Muscle of back (tissue), 11 donors: Measurements from ENCODE around the gene CCSER1. TPM values are rescaled to one million over a fixed set of nuclear protein-coding genes. Genes with fewer than 3 reads are reported as not detected.
"Not testable (repeated sequence)": the region's sequence is repeated elsewhere in the genome, so short reads cannot be mapped to it uniquely, and the experiment has no call there.

Experiments
- DNase-seq, 3 donors: peaks; one replicate each; pipeline versions ENCODE4 v3.0.0 to v3.0.0-alpha.2; 2013
- polyA plus RNA-seq, 10 donors: library from polyadenylated mRNA; unstranded; fragments of 120-200 nt; gene quantifications; one replicate each; pipeline ENCODE4 v1.2.1, GENCODE V29; 2013; ENCODE audit not compliant: insufficient read length in 10 of 10

CCSER1 gene
- polyA plus RNA-seq, 10 donors: 0.20 to 0.86 (median 0.41) TPM

DNA sequence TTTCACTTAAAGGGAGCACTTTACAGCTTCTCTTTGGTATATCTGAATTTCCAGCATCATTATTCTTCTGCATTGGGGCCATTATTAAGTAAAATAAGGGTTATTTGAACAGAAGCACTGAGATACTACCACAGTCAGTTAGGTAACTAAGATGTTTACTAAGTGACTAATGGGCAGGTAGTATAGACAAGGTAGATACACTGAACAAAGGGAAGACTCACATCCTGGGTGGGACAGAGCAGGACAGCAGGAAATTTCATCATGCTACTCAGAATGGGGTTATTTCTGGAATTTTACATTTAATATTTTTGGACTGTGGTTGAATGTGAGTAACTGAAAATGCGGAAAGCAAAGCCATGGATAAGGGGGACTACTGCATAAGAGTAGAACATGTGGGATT, 316.0 kb downstream of the CCSER1 start:
- no peak for DNase-seq

- DNase-seq: no peak
These were observed 317.7 kb downstream of the CCSER1 start for GRCh38 chr4:90444904-90445303.

- no peak for DNase-seq
These were observed 318.2 kb downstream of the CCSER1 start for GRCh38 chr4:90445380-90445779.

DNA sequence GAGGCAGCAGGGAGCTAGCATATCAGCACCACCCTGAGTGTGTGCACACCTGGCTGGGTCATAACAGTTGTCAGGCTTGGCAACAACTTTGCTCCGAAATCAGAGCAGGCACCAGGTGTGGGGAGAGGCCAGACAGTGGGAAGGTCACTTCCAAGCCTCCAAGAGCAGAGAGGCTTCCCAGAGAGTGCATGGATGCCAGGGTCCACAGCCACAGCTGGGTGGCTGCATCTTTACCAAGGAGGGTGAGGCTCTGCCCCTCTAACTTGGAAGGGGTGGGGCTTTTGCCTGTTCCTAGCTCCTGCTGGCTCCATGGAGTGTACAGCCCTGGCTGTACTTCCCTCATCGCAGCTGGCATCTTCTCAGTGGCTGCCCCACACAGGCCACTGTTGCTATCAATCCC, 322.4 kb downstream of the CCSER1 start:
- DNase-seq: no peak

- no peak for DNase-seq
These were observed 329.7 kb downstream of the CCSER1 start for GRCh38 chr4:90456891-90457290.

GRCh38 chr4:90457817-90458216, 330.6 kb downstream of the CCSER1 start:
- DNase-seq: no peak

- DNase-seq: no peak
These were observed 331.4 kb downstream of the CCSER1 start for GRCh38 chr4:90458576-90458975.

- DNase-seq: no peak
These were observed 347.3 kb downstream of the CCSER1 start for GRCh38 chr4:90474484-90474883.

- DNase-seq: no peak
These were observed 348.8 kb downstream of the CCSER1 start for GRCh38 chr4:90476019-90476418.

GRCh38 chr4:90476586-90476985, 349.4 kb downstream of the CCSER1 start:
- DNase-seq: no peak

DNA sequence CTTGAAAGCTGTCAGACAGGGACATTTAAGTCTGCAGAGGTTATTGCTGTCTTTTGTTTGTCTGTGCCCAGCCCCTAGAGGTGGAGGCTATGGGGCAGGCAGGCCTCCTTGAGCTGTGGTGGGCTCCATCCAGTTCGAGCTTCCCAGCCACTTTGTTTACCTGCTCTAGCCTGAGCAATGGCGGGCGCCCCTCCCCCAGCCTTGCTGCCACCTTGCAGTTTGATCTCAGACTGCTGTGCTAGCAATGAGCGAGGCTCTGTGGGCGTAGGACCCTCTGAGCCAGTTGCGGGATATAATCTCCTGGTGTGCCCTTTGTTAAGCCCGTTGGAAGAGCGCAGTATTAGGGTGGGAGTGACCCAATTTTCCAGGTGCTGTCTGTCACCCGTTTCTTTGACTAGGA, 357.7 kb downstream of the CCSER1 start:
- not testable (repeated sequence) for DNase-seq

DNA sequence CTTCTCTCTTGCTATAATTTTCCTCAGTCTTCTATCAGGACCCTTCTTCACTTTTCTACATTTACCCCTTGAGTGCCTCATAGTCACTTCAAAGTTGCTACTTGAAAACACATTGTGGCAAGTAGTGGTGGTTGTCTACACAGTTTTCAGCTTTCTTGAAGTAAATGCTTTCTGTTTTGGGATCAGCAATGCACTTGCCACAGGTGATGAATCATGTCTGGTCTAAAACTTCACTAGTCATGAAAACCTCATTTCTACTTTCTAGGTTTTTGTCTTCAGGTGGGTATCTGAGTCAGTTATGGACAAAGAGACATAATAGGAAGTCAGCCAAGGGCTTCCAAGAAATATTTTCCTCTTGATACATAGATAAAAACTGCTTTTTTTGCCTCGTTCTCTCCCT, 359.2 kb downstream of the CCSER1 start:
- no peak for DNase-seq

GRCh38 chr4:90495211-90495610, 368.0 kb downstream of the CCSER1 start:
- no peak for DNase-seq

DNA sequence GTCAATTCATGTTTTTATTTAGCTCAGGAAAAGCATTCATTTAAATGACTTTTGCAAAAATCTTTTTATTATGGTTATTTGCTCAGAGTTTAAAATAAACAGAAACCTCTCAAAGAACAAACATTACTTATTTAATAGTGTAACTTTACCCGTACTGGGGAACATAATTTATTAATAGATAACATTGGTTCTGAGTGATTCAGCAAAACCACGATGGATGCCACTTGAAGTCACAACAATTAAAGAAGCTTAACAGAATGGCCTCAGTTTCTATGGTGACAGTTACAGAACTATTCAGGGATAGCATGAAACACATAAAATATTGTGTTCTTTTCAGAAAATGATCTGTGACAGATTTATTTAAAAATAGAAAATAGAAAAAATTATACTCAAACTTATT, 368.7 kb downstream of the CCSER1 start:
- DNase-seq: no peak

- no peak for DNase-seq
These were observed 371.0 kb downstream of the CCSER1 start for GRCh38 chr4:90498175-90498574.

DNA sequence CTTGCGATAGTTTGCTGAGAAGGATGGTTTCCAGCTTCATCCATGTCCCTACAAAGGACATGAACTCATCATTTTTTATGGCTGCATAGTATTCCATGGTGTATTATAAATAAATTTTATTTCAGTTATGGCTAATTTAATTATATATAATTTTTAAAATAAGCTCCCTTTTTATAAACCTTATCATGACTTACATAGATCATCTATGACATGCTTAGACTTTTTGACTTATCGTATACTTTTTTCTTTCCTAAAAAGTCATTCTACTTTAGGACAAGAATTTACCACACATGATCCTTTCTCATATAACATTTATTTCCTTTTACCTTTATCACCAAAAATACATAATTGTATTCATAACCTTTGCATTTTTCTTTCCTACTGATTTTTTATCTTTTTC, 376.5 kb downstream of the CCSER1 start:
- DNase-seq: no peak

DNA sequence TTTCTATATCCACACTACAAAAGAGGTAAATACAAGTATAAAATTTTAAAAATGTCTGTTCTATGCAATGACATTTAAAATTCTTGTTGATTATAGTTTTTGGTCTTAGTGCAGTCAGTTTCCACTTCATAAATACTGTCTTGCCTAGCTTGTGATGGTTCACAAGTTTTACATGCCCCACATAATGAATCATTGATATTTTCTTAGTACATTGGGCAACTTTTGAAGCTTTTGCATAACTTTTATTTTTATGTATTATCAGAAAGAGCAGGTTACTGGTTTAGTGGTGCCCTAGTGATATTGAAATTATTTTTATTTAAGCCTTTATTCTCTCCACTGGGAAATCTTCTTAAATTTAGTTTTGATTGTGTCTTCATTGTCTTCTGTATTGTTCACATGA, 388.0 kb downstream of the CCSER1 start:
- no peak for DNase-seq

GRCh38 chr4:90528551-90528950, 401.4 kb downstream of the CCSER1 start:
- no peak for DNase-seq

GRCh38 chr4:90536408-90536807, 409.2 kb downstream of the CCSER1 start:
- no peak for DNase-seq

DNA sequence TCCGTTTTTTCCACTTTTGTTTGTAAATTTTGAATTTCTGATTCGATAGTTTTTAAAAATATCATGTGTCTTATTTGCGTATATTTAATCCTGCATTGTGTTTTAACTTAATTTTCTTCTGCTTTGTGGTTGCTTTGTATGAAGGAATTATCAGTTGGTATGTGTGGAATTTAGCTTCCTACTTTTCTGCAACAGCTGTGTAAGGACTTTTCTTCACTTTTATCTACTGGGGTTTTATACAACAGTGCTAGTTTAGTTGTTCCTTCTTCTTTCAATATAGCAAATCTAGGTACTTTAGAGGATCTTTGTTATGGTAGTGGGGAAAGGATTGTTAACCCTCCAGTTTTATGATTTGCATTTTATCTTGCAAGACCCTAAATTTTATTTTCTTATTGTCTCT, 410.3 kb downstream of the CCSER1 start:
- no peak for DNase-seq

DNA sequence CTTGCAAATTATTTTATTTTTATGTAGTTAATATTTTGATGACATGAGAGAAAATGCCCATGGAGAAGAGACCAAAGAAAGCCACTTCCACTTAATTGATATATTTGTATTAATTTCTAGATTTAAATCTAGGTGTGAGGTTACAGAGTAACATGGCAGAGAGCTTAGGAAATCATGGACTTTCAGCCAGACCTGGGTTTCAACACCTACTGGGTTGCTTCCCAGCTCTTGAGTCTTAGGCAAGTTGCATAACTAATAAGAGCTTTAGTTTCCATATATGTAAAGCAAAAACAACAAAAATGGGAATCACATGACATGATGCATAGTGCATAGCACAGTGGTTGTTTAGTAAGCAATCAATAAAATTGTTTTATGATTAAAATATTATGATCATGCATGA, 413.3 kb downstream of the CCSER1 start:
- no peak for DNase-seq

- peak in 1 of 3 donors; percentile 7 for DNase-seq
These were observed 415.0 kb downstream of the CCSER1 start for GRCh38 chr4:90542216-90542615.

- no peak for DNase-seq
These were observed 416.4 kb downstream of the CCSER1 start for GRCh38 chr4:90543419-90544170.

DNA sequence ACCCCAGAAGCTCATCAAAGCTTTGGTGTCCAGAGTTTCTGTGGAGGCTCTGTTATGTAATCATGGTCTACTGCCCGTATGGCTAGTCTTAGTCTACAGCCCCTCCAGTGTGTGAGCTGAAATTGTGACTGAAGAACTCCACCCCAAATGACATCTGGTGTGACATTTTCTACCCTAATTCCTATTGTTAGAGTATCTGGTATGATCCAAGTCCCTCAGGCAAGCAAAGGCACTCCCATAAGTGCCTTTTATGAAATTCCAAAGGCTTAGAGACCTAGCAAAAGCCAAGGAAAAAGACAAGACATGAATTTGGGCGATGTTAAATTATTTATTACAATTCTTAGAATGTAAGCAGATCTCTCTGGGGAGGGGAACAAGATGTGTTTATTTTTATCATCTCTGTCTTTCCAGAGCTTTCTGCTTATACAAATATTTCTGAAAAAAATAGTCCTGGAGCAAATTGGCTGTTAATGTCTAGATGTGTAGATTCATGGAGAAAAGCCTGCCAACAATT, 417.4 kb downstream of the CCSER1 start:
- DNase-seq: peak in 1 of 3 donors; percentile 47
